ENCODE results near the gene SULT1C2. TPM values are rescaled to one million over a fixed set of nuclear protein-coding genes. Genes with fewer than 3 reads are reported as not detected.

Gene SULT1C2
- total RNA-seq: under 0.01 and 0.83 TPM in 2 replicates

DNA sequence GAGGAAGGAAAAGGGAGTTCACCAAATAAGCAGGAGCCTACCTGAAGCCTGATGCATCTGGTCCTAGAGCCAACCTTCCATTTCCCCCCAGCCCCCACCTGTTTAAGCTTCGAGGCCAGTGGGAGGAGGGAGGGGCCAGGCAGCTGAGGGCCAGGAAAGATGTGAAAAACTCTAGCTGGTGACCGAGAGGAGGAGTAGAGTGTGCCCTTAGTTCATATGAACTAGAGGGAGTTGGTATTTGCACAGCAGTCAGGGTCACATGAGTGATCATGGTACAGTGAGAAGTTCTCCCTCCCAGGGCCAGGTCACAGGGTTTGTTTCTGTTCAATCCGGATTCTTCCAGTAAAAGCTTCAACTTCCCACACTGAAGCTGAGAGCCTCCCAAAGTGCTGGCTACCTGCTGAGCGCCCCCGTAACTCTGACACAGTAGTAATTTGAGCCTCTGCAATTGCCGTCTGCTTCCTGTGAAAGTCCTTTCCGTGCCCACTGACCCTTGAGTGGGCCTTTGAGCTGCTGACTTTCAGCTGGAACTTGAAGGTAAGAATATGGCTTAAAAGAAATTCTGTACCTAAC is at the start of gene SULT1C2:
TSS of gene SULT1C2 (plus strand) at position 362 of the 573 bp plus-strand sequence. CDS start 4,773 bp downstream, outside the sequence.

GRCh38 chr2:108239786-108240185 is 48.9 kb upstream of the SULT1C2 start, which contains the start of gene SULT1C3:
SULT1C3 (plus strand) TSS chr2:108239968; CDS start chr2:108247195, 7,227 bp downstream.

Other genes with a start within 250 kb of the SULT1C2 start
- not detected in 2 replicates for gene SULT1C3, start 48.9 kb upstream of the SULT1C2 start, total RNA-seq
- gene SULT1C4, start 89.1 kb downstream of the SULT1C2 start, total RNA-seq: 0.37 TPM in 1 of 2 replicates, not detected in the other
- 20.9 and 26.2 TPM in 2 replicates for gene GCC2, start 160.3 kb downstream of the SULT1C2 start, total RNA-seq
- gene LIMS1, start 245.6 kb downstream of the SULT1C2 start, total RNA-seq: 42.1 and 51.6 TPM in 2 replicates